DMS153 (cell line): ENCODE measurements around the gene TMEM171.

Source experiments
- DNase-seq: peaks from one replicate; lab custom pipeline; 2025; lab: John Stamatoyannopoulos, UW

The TMEM171 gene

GRCh38 chr5:73120222-73121118 lies at the start of gene TMEM171:
Gene TMEM171 (plus strand): TSS chr5:73120575. CDS start chr5:73123374, 2,799 bp downstream.
- DNase-seq, result no peak

- DNase-seq, result no peak
These were observed 39.3 kb upstream of the TMEM171 start for GRCh38 chr5:73081093-73081492.

GRCh38 chr5:73088026-73088425 lies 32.3 kb upstream of the TMEM171 start:
- no peak for DNase-seq

GRCh38 chr5:73093943-73094342 lies 26.4 kb upstream of the TMEM171 start:
- DNase-seq, result no peak

GRCh38 chr5:73094415-73094814 lies 26.0 kb upstream of the TMEM171 start:
- no peak for DNase-seq

GRCh38 chr5:73095564-73096238 lies 24.7 kb upstream of the TMEM171 start:
- DNase-seq, result no peak

GRCh38 chr5:73096239-73096575 lies 24.2 kb upstream of the TMEM171 start:
- no peak for DNase-seq

- DNase-seq, result no peak
These were observed 22.6 kb upstream of the TMEM171 start for GRCh38 chr5:73097740-73098139.

- DNase-seq, result no peak
These were observed 20.3 kb upstream of the TMEM171 start for GRCh38 chr5:73100109-73100508.

GRCh38 chr5:73103870-73104299 lies 16.5 kb upstream of the TMEM171 start:
- DNase-seq, result peak; percentile 31

- peak; percentile 12 for DNase-seq
These were observed 16.0 kb upstream of the TMEM171 start for GRCh38 chr5:73104326-73104725.

GRCh38 chr5:73106335-73106734 lies 14.0 kb upstream of the TMEM171 start:
- DNase-seq, result no peak

GRCh38 chr5:73110190-73110589 lies 10.2 kb upstream of the TMEM171 start:
- no peak for DNase-seq

- DNase-seq, result no peak
These were observed 8.8 kb upstream of the TMEM171 start for GRCh38 chr5:73111536-73111935.

- DNase-seq, result no peak
These were observed 8.0 kb upstream of the TMEM171 start for GRCh38 chr5:73112359-73112758.

GRCh38 chr5:73114044-73114688 lies 6.2 kb upstream of the TMEM171 start:
- DNase-seq, result no peak

- no peak for DNase-seq
These were observed 4.8 kb upstream of the TMEM171 start for GRCh38 chr5:73115399-73116051.

- DNase-seq, result no peak
These were observed 3.9 kb upstream of the TMEM171 start for GRCh38 chr5:73116506-73116905.

GRCh38 chr5:73117088-73117740 lies 3.2 kb upstream of the TMEM171 start:
- DNase-seq, result no peak

- DNase-seq, result peak; percentile 5
These were observed 1.9 kb upstream of the TMEM171 start for GRCh38 chr5:73118391-73118973.

GRCh38 chr5:73119451-73120157 lies 771 bp upstream of the TMEM171 start:
- DNase-seq, result no peak
